ENCODE measurements around the gene CLIC5.

The CLIC5 gene

DNA sequence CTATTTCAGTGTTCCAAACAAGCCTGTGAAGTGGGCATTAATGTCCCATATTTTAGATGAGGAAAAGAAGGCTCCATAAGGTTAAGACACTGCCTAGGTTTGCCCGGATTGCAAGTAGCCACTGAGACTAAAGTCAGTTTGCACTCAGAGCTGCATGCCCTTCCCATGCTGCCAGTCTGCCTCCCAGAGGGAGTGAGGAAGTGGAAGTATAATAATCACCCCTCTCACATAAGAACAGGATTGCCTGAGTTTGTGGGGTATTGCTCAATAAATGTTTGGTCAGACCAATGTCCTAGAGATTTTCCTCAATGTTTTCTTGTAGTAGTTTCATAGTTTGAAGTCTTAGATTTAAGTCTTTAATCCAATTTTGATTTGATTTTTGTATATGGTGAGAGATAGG, 43.9 kb upstream of the CLIC5 start:
- Histone ChIP-seq H3K4me1 (ENCODE audit: low read depth, poor library complexity, severe bottlenecking) (no peaks in the 10 kb centered on the region), H3K4me2 (no peak overlapping the region)

DNA sequence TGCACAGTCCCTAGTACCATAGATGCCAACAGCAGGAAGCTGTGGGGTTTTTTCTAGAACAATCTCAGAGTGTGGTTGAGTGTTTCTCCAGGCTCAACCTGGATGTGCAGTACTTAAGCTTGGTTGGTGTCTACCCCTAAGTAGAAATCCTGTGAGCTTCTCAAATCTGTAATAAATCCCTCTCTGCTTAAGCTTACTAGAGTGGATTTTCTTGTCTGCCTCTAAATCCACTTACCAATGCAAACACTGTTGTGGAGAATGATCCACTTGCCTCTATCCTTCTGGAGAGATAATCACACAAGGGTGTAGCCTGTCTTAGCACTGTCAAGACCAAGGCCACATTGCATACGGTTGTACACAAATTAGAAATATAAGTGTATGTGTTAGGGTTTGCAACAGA, 43.3 kb upstream of the CLIC5 start:
- Histone ChIP-seq H3K79me2 (ENCODE audit: insufficient read depth, low read depth) (no peaks in the 10 kb centered on the region), H3K4me1 (ENCODE audit: low read depth, poor library complexity, severe bottlenecking) (no peaks in the 10 kb centered on the region), H2AFZ (ENCODE audit: low read depth) (no peak overlapping the region), H3K9ac (no peak overlapping the region), H3K4me3 (IDR thresholded peaks at IDR 0.05; ENCODE audit: insufficient read depth, low read depth, low read length) (no peak overlapping the region), H3K27ac (no peak overlapping the region), H4K20me1 (ENCODE audit: insufficient read depth) (no peaks in the 10 kb centered on the region), H3K36me3 (ENCODE audit: insufficient read depth) (no peaks in the 10 kb centered on the region), H3K4me2 (no peak overlapping the region), H3K27me3 (ENCODE audit: insufficient read depth, low read depth) (no peaks in the 10 kb centered on the region)
- TF ChIP-seq, protein P1, sequence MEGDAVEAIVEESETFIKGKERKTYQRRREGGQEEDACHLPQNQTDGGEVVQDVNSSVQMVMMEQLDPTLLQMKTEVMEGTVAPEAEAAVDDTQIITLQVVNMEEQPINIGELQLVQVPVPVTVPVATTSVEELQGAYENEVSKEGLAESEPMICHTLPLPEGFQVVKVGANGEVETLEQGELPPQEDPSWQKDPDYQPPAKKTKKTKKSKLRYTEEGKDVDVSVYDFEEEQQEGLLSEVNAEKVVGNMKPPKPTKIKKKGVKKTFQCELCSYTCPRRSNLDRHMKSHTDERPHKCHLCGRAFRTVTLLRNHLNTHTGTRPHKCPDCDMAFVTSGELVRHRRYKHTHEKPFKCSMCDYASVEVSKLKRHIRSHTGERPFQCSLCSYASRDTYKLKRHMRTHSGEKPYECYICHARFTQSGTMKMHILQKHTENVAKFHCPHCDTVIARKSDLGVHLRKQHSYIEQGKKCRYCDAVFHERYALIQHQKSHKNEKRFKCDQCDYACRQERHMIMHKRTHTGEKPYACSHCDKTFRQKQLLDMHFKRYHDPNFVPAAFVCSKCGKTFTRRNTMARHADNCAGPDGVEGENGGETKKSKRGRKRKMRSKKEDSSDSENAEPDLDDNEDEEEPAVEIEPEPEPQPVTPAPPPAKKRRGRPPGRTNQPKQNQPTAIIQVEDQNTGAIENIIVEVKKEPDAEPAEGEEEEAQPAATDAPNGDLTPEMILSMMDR (conservative IDR thresholded peaks at IDR 0.05; ENCODE audit: low read depth, low read length) = no peak

More for the DNA sequence above, 43.9 kb upstream of the CLIC5 start:
- Histone ChIP-seq H3K79me2 (ENCODE audit: insufficient read depth, low read depth) (no peaks in the 10 kb centered on the region), H3K27me3 (ENCODE audit: insufficient read depth, low read depth) (no peaks in the 10 kb centered on the region), H3K4me3 (IDR thresholded peaks at IDR 0.05; ENCODE audit: insufficient read depth, low read depth, low read length) (no peak overlapping the region), H3K9ac (no peak overlapping the region), H4K20me1 (ENCODE audit: insufficient read depth) (no peaks in the 10 kb centered on the region), H2AFZ (ENCODE audit: low read depth) (no peak overlapping the region), H3K36me3 (ENCODE audit: insufficient read depth) (no peaks in the 10 kb centered on the region), H3K27ac (no peak overlapping the region)
- TF ChIP-seq, protein P1 (conservative IDR thresholded peaks at IDR 0.05; ENCODE audit: low read depth, low read length) = no peak

DNA sequence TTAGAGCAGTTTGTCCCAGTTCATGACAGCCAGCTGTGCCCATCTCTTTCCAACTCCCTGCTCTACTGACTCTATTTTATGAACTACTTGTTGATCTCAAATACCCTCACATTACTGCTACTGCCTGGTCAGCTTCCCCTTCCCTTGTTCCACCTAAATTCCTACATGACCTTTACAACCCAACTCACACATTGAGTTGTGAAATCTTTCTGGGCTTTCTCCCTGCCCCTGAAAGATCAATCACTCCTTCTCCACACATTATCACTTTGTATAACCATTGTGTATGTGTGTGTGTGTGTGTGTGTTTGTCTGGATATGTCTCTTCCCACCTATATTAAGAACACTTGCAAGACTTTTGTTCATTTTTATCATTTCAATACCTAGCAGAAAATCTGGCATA, 42.1 kb upstream of the CLIC5 start:
- Histone ChIP-seq H3K4me3 (IDR thresholded peaks at IDR 0.05; ENCODE audit: insufficient read depth, low read depth, low read length) (no peak overlapping the region), H3K4me2 (no peak overlapping the region), H3K9ac (no peak overlapping the region), H3K36me3 (ENCODE audit: insufficient read depth) (no peaks in the 10 kb centered on the region), H4K20me1 (ENCODE audit: insufficient read depth) (no peaks in the 10 kb centered on the region), H3K27ac (no peak overlapping the region), H3K79me2 (ENCODE audit: insufficient read depth, low read depth) (no peaks in the 10 kb centered on the region), H3K4me1 (ENCODE audit: low read depth, poor library complexity, severe bottlenecking) (no peaks in the 10 kb centered on the region), H3K27me3 (ENCODE audit: insufficient read depth, low read depth) (no peaks in the 10 kb centered on the region), H2AFZ (ENCODE audit: low read depth) (no peak overlapping the region)
- TF ChIP-seq, protein P1 (conservative IDR thresholded peaks at IDR 0.05; ENCODE audit: low read depth, low read length) = no peak

DNA sequence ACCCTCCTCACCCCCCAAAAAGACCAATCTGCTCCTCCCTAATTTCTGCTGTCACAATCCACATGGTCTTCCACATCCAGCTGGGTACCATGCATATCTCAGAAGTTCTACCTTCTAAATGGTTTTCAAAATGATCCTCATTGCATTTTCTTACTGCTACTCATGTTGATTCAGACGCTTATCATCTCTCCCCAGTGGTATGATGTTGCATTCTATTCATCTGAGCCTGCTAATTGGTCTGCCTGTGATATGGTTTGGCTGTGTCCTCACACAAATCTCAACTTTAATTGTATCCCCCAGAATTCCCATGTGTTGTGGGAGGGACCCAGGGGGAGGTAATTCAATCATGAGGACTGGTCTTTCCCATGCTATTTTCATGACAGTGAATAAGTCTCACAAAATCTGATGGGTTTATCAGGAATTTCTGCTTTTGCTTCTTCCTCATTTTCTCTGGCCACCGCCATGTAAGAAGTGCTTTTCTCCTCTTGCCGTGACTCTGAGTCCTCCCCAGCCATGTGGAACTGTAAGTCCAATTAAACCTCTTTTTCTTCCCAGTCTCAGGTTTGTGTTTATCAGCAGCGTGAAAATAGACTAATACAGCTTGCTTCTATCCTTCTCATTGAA, 41.4 kb upstream of the CLIC5 start:
- no peaks in the 10 kb centered on the region for H3K79me2 ChIP-seq (ENCODE audit: insufficient read depth, low read depth)
- H3K4me2 ChIP-seq = no peak overlapping the region
- H3K4me1 ChIP-seq (ENCODE audit: low read depth, poor library complexity, severe bottlenecking) = no peaks in the 10 kb centered on the region
- H3K27me3 ChIP-seq (ENCODE audit: insufficient read depth, low read depth) = no peaks in the 10 kb centered on the region
- no peak overlapping the region for H2AFZ ChIP-seq (ENCODE audit: low read depth)
- no peaks in the 10 kb centered on the region for H3K36me3 ChIP-seq (ENCODE audit: insufficient read depth)
- no peak overlapping the region for H3K4me3 ChIP-seq (IDR thresholded peaks at IDR 0.05; ENCODE audit: insufficient read depth, low read depth, low read length)
- H3K27ac ChIP-seq = no peak overlapping the region
- TF ChIP-seq, protein P1 (conservative IDR thresholded peaks at IDR 0.05; ENCODE audit: low read depth, low read length) = no peak
- no peaks in the 10 kb centered on the region for H4K20me1 ChIP-seq (ENCODE audit: insufficient read depth)
- H3K9ac ChIP-seq = no peak overlapping the region
